Activated T-helper 17 cell treated with anti-CD3 and anti-CD28 coated beads, Interleukin-2, amount 50 U/mL, for 72 hours (primary cell): Measurements from ENCODE around the gene GLB1L. TPM values are rescaled to one million over a fixed set of nuclear protein-coding genes. Genes with fewer than 3 reads are reported as not detected.
A peak's percentile ranks its signal among the peaks of the same experiment; 100 is the strongest.

Experiments used
- ATAC-seq: fragments of 150-1000 bp; cut with Tn5 transposase; replicated peaks from 2 replicates; pipeline ENCODE4 v1.10.0; 2021; ENCODE audit warnings: mild to moderate bottlenecking, moderate library complexity
- H3K27ac Mint-ChIP-seq: one replicate; pipeline ENCODE4 v1.8.0; 2022; ENCODE audit warnings: mixed read lengths
- H3K27me3 Mint-ChIP-seq: one replicate; pipeline ENCODE4 v1.8.0; 2022; ENCODE audit warnings: mixed read lengths
- H3K36me3 Mint-ChIP-seq: one replicate; pipeline ENCODE4 v1.8.0; 2022; ENCODE audit warnings: low read depth, mild to moderate bottlenecking, mixed read lengths
- H3K4me1 Mint-ChIP-seq: one replicate; pipeline ENCODE4 v1.8.0; 2022; ENCODE audit warnings: mixed read lengths
- H3K4me3 Mint-ChIP-seq: one replicate; pipeline ENCODE4 v1.8.0; 2022; ENCODE audit warnings: mild to moderate bottlenecking, mixed read lengths
- H3K9me3 Mint-ChIP-seq: one replicate; pipeline ENCODE4 v1.8.0; 2022; ENCODE audit warnings: mixed read lengths
- total RNA-seq, 2 donors: library from RNA; stranded (reverse); gene quantifications; one replicate each; pipeline ENCODE4 v1.2.3, GENCODE V29; 2022

Gene GLB1L
- total RNA-seq, 2 donors from 2014 or later: 2.8 to 5.3 TPM

- peak overlapping the region; percentile 81 for H3K4me3 Mint-ChIP-seq
- ATAC-seq: no peak
These were observed 7.3 kb upstream of the GLB1L start for GRCh38 chr2:219252570-219252899.

GRCh38 chr2:219252084-219252483 is 6.8 kb upstream of the GLB1L start:
- Mint-ChIP-seq H3K4me3 (peak overlapping the region; percentile 81), H3K36me3 (peaks cover 66% of the 10 kb centered on the region), H3K9me3 (no peaks in the 10 kb centered on the region), H3K27me3 (no peaks in the 10 kb centered on the region), H3K4me1 (peaks cover 53% of the 10 kb centered on the region), H3K27ac (peak overlapping the region; percentile 95)
- no peak for ATAC-seq

More at GRCh38 chr2:219252570-219252899, 7.3 kb upstream of the GLB1L start:
- Mint-ChIP-seq H3K4me1 (peaks cover 49% of the 10 kb centered on the region), H3K27ac (peak overlapping the region; percentile 95), H3K36me3 (peaks cover 62% of the 10 kb centered on the region), H3K27me3 (no peaks in the 10 kb centered on the region), H3K9me3 (no peaks in the 10 kb centered on the region)

- Mint-ChIP-seq H3K27me3 (no peaks in the 10 kb centered on the region), H3K27ac (peak overlapping the region; percentile 95), H3K9me3 (no peaks in the 10 kb centered on the region), H3K36me3 (peaks cover 66% of the 10 kb centered on the region), H3K4me1 (peaks cover 53% of the 10 kb centered on the region), H3K4me3 (peak overlapping the region; percentile 81)
- ATAC-seq: no peak
These were observed 6.4 kb upstream of the GLB1L start for GRCh38 chr2:219251656-219252055.

- H3K36me3 Mint-ChIP-seq: peaks cover 75% of the 10 kb centered on the region
- H3K27ac Mint-ChIP-seq: peak overlapping the region; percentile 95
These were observed 5.0 kb upstream of the GLB1L start for GRCh38 chr2:219250049-219250781.

GRCh38 chr2:219249203-219249980 is 4.1 kb upstream of the GLB1L start:
- peaks cover 75% of the 10 kb centered on the region for H3K36me3 Mint-ChIP-seq

More at GRCh38 chr2:219250049-219250781, 5.0 kb upstream of the GLB1L start:
- Mint-ChIP-seq H3K4me3 (peak overlapping the region; percentile 81), H3K27me3 (no peaks in the 10 kb centered on the region), H3K9me3 (no peaks in the 10 kb centered on the region), H3K4me1 (peaks cover 45% of the 10 kb centered on the region)
- no peak for ATAC-seq

GRCh38 chr2:219248845-219249202 is 3.6 kb upstream of the GLB1L start:
- Mint-ChIP-seq H3K4me1 (peaks cover 45% of the 10 kb centered on the region), H3K36me3 (peaks cover 75% of the 10 kb centered on the region), H3K27me3 (no peaks in the 10 kb centered on the region), H3K27ac (peak overlapping the region; percentile 95), H3K9me3 (no peaks in the 10 kb centered on the region), H3K4me3 (peak overlapping the region; percentile 81)
- ATAC-seq: no peak

More at GRCh38 chr2:219249203-219249980, 4.1 kb upstream of the GLB1L start:
- Mint-ChIP-seq H3K27ac (peak overlapping the region; percentile 95), H3K4me3 (peak overlapping the region; percentile 81), H3K9me3 (no peaks in the 10 kb centered on the region), H3K4me1 (peaks cover 45% of the 10 kb centered on the region), H3K27me3 (no peaks in the 10 kb centered on the region)
- ATAC-seq: peak; percentile 2

GRCh38 chr2:219247678-219248642 is 2.7 kb upstream of the GLB1L start:
- peak; percentile 72 for ATAC-seq
- H3K4me3 Mint-ChIP-seq: peak overlapping the region; percentile 81
- H3K27ac Mint-ChIP-seq: peak overlapping the region; percentile 95
- H3K4me1 Mint-ChIP-seq: peaks cover 45% of the 10 kb centered on the region
- no peaks in the 10 kb centered on the region for H3K27me3 Mint-ChIP-seq
- no peaks in the 10 kb centered on the region for H3K9me3 Mint-ChIP-seq
- H3K36me3 Mint-ChIP-seq: peaks cover 67% of the 10 kb centered on the region

- Mint-ChIP-seq H3K4me3 (peak overlapping the region; percentile 81), H3K27ac (peak overlapping the region; percentile 94), H3K4me1 (peaks cover 40% of the 10 kb centered on the region), H3K36me3 (peaks cover 53% of the 10 kb centered on the region), H3K9me3 (no peaks in the 10 kb centered on the region), H3K27me3 (no peaks in the 10 kb centered on the region)
- no peak for ATAC-seq
These were observed 1.3 kb upstream of the GLB1L start for GRCh38 chr2:219246559-219246958.

- H3K9me3 Mint-ChIP-seq: no peaks in the 10 kb centered on the region
- no peak for ATAC-seq
- peaks cover 46% of the 10 kb centered on the region for H3K36me3 Mint-ChIP-seq
These were observed 621 bp upstream of the GLB1L start for GRCh38 chr2:219245899-219246230.

GRCh38 chr2:219244789-219245147 is 476 bp downstream of the GLB1L start:
- Mint-ChIP-seq H3K27ac (peak overlapping the region; percentile 94), H3K9me3 (no peaks in the 10 kb centered on the region), H3K36me3 (peaks cover 36% of the 10 kb centered on the region), H3K4me1 (peaks cover 26% of the 10 kb centered on the region), H3K4me3 (peak overlapping the region; percentile 81), H3K27me3 (no peaks in the 10 kb centered on the region)
- no peak for ATAC-seq

More at GRCh38 chr2:219245899-219246230, 621 bp upstream of the GLB1L start:
- Mint-ChIP-seq H3K27ac (peak overlapping the region; percentile 94), H3K4me1 (peaks cover 34% of the 10 kb centered on the region), H3K27me3 (no peaks in the 10 kb centered on the region), H3K4me3 (peak overlapping the region; percentile 81)

- ATAC-seq: no peak
- Mint-ChIP-seq H3K4me1 (peaks cover 12% of the 10 kb centered on the region), H3K4me3 (peak overlapping the region; percentile 15), H3K27me3 (no peaks in the 10 kb centered on the region), H3K9me3 (no peaks in the 10 kb centered on the region), H3K27ac (no peak overlapping the region), H3K36me3 (peaks cover 29% of the 10 kb centered on the region)
These were observed 1.9 kb downstream of the GLB1L start for GRCh38 chr2:219243291-219243761.

- H3K4me3 Mint-ChIP-seq: no peak overlapping the region
- peak overlapping the region; percentile 55 for H3K27ac Mint-ChIP-seq
- peaks cover 29% of the 10 kb centered on the region for H3K4me1 Mint-ChIP-seq
- H3K9me3 Mint-ChIP-seq: no peaks in the 10 kb centered on the region
- H3K27me3 Mint-ChIP-seq: no peaks in the 10 kb centered on the region
- ATAC-seq: no peak
- H3K36me3 Mint-ChIP-seq: peaks cover 93% of the 10 kb centered on the region
These were observed 10.9 kb downstream of the GLB1L start for GRCh38 chr2:219234331-219234730.

GRCh38 chr2:219230059-219230540 is 15.1 kb downstream of the GLB1L start:
- Mint-ChIP-seq H3K27me3 (no peaks in the 10 kb centered on the region), H3K4me1 (peaks cover 20% of the 10 kb centered on the region), H3K36me3 (peaks cover 97% of the 10 kb centered on the region), H3K27ac (peak overlapping the region; percentile 99), H3K9me3 (no peaks in the 10 kb centered on the region), H3K4me3 (peak overlapping the region; percentile 97)
- peak; percentile 55 for ATAC-seq
